ENCODE data around the gene FAM114A2. TPM values are rescaled to one million over a fixed set of nuclear protein-coding genes. Genes with fewer than 3 reads are reported as not detected.

Gene FAM114A2
- total RNA-seq, 4 donors from 2014 or later: 7.8 to 13.3 (median 11.5) TPM

- Histone ChIP-seq H3K4me1 (no peaks in the 10 kb centered on the region), H3K9me3 (no peaks in the 10 kb centered on the region), H3K4me3 (no peak overlapping the region), H3K27me3 (no peaks in the 10 kb centered on the region), H3K36me3 (peaks cover 18% of the 10 kb centered on the region), H3K27ac (no peak overlapping the region)
- TF ChIP-seq EP300 (IDR thresholded peaks at IDR 0.05) (no peak), POLR2A (IDR thresholded peaks at IDR 0.05) (no peak), POLR2AphosphoS5 (IDR thresholded peaks at IDR 0.05) (no peak)
- no peak for DNase-seq (ENCODE audit: low spot score in 2 of 2)
- WGBS: 90% methylated on average over 5 of the region's 5 CpGs
Measured at GRCh38 chr5:153988510-153988909, 50.2 kb downstream of the FAM114A2 start.

- WGBS: 95% methylated on average over 2 of the region's 2 CpGs
- DNase-seq (ENCODE audit: low spot score in 2 of 2): no peak
- Histone ChIP-seq H3K27me3 (no peaks in the 10 kb centered on the region), H3K27ac (no peak overlapping the region), H3K4me1 (no peaks in the 10 kb centered on the region), H3K4me3 (no peak overlapping the region), H3K36me3 (peaks cover 10% of the 10 kb centered on the region), H3K9me3 (no peaks in the 10 kb centered on the region)
- no peak for TF ChIP-seq CTCF (IDR thresholded peaks at IDR 0.05)
- no peak for TF ChIP-seq POLR2AphosphoS5 (IDR thresholded peaks at IDR 0.05)
- no peak for TF ChIP-seq EP300 (IDR thresholded peaks at IDR 0.05)
- TF ChIP-seq POLR2A (IDR thresholded peaks at IDR 0.05): no peak
Measured at GRCh38 chr5:153987301-153987700, 51.4 kb downstream of the FAM114A2 start.

- Histone ChIP-seq H3K36me3 (no peaks in the 10 kb centered on the region), H3K27me3 (no peaks in the 10 kb centered on the region), H3K9me3 (no peaks in the 10 kb centered on the region), H3K4me1 (no peaks in the 10 kb centered on the region), H3K27ac (no peak overlapping the region), H3K4me3 (no peak overlapping the region)
- WGBS: 80% methylated on average over 3 of the region's 3 CpGs
- DNase-seq (ENCODE audit: low spot score in 2 of 2): no peak
- no peak for TF ChIP-seq POLR2A (IDR thresholded peaks at IDR 0.05)
- no peak for TF ChIP-seq POLR2AphosphoS5 (IDR thresholded peaks at IDR 0.05)
- TF ChIP-seq EP300 (IDR thresholded peaks at IDR 0.05): no peak
- no peak for TF ChIP-seq CTCF (IDR thresholded peaks at IDR 0.05)
Measured at GRCh38 chr5:153985498-153985897, 53.2 kb downstream of the FAM114A2 start.

- H3K4me3 ChIP-seq: no peak overlapping the region
- no peaks in the 10 kb centered on the region for H3K36me3 ChIP-seq
- H3K27me3 ChIP-seq: no peaks in the 10 kb centered on the region
- DNase-seq (ENCODE audit: low spot score in 2 of 2): no peak
- no peak overlapping the region for H3K27ac ChIP-seq
- H3K4me1 ChIP-seq: no peaks in the 10 kb centered on the region
- H3K9me3 ChIP-seq: no peaks in the 10 kb centered on the region
- WGBS: 100% methylated on average over 1 of the region's 1 CpG
- no peak for TF ChIP-seq POLR2AphosphoS5 (IDR thresholded peaks at IDR 0.05)
- TF ChIP-seq EP300 (IDR thresholded peaks at IDR 0.05): no peak
- no peak for TF ChIP-seq POLR2A (IDR thresholded peaks at IDR 0.05)
- no peak for TF ChIP-seq CTCF (IDR thresholded peaks at IDR 0.05)
Measured at GRCh38 chr5:153983885-153984284, 54.8 kb downstream of the FAM114A2 start.

- no peaks in the 10 kb centered on the region for H3K36me3 ChIP-seq
- no peak for DNase-seq (ENCODE audit: low spot score in 2 of 2)
- no peaks in the 10 kb centered on the region for H3K4me1 ChIP-seq
- WGBS: 83% methylated on average over 4 of the region's 4 CpGs
- H3K9me3 ChIP-seq: no peaks in the 10 kb centered on the region
- no peak for TF ChIP-seq EP300 (IDR thresholded peaks at IDR 0.05)
- TF ChIP-seq CTCF (IDR thresholded peaks at IDR 0.05): no peak
- TF ChIP-seq POLR2AphosphoS5 (IDR thresholded peaks at IDR 0.05): no peak
- TF ChIP-seq POLR2A (IDR thresholded peaks at IDR 0.05): no peak
- no peaks in the 10 kb centered on the region for H3K27me3 ChIP-seq
- H3K4me3 ChIP-seq: no peak overlapping the region
- H3K27ac ChIP-seq: no peak overlapping the region
Measured at GRCh38 chr5:153981905-153982605, 56.7 kb downstream of the FAM114A2 start.

Measured in suprapubic skin (tissue), 4 donors.